HG03039 (cell line): Measurements from ENCODE around the gene WASHC2C.
"Not testable (repeated sequence)": the region's sequence is repeated elsewhere in the genome, so short reads cannot be mapped to it uniquely, and the experiment has no call there.

Experiments used
- ATAC-seq: cut with Tn5 transposase; IDR thresholded peaks from one replicate; pipeline ENCODE4 v1.9.1; 2021; ENCODE audit warnings: mild to moderate bottlenecking, moderate library complexity; ENCODE audit not compliant: unreplicated experiment

Gene WASHC2C, protein sequence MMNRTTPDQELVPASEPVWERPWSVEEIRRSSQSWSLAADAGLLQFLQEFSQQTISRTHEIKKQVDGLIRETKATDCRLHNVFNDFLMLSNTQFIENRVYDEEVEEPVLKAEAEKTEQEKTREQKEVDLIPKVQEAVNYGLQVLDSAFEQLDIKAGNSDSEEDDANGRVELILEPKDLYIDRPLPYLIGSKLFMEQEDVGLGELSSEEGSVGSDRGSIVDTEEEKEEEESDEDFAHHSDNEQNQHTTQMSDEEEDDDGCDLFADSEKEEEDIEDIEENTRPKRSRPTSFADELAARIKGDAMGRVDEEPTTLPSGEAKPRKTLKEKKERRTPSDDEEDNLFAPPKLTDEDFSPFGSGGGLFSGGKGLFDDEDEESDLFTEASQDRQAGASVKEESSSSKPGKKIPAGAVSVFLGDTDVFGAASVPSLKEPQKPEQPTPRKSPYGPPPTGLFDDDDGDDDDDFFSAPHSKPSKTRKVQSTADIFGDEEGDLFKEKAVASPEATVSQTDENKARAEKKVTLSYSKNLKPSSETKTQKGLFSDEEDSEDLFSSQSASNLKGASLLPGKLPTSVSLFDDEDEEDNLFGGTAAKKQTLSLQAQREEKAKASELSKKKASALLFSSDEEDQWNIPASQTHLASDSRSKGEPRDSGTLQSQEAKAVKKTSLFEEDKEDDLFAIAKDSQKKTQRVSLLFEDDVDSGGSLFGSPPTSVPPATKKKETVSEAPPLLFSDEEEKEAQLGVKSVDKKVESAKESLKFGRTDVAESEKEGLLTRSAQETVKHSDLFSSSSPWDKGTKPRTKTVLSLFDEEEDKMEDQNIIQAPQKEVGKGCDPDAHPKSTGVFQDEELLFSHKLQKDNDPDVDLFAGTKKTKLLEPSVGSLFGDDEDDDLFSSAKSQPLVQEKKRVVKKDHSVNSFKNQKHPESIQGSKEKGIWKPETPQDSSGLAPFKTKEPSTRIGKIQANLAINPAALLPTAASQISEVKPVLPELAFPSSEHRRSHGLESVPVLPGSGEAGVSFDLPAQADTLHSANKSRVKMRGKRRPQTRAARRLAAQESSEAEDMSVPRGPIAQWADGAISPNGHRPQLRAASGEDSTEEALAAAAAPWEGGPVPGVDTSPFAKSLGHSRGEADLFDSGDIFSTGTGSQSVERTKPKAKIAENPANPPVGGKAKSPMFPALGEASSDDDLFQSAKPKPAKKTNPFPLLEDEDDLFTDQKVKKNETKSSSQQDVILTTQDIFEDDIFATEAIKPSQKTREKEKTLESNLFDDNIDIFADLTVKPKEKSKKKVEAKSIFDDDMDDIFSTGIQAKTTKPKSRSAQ (N-terminal part only)

DNA sequence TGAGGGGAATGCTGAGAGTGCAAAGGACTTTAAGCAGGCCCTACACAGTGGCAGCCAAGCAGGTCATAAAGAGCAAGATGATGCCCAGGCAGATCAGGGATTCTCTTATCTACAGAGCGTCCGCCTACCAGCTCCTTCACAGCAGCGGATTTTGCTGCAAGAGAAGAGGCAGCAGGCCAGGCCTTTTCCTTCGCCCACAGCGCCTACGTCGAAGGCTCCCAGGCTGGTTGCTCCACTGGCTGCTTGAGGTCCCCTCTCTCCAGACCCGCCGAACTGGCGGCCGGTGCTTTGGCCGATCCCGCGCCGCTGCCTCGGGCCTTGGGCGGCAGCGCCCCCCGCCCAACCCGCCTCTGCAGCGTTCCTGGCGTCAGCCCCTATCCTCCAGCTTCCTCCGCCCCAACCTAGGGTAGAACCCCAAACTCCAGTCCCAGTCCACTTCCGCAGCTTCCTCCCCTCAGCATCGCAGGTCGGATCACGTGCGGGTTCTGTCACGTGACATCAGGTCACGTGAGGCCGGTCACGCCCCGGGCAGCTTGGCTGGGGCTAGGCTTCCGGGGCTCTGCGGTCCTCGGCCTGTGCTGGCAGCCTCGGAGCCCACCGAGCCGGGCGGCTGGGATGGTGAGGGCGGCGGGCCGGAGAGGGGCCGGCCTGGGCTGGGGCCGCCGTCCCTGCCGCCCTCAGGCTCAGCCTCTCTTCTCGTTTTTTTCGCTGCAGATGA is at the start of gene WASHC2C:
Gene WASHC2C, plus strand, starts transcription at position 564 of the 718 bp plus-strand sequence. Its CDS starts 52 bp downstream, at position 616.
- ATAC-seq: peak; percentile 88

DNA sequence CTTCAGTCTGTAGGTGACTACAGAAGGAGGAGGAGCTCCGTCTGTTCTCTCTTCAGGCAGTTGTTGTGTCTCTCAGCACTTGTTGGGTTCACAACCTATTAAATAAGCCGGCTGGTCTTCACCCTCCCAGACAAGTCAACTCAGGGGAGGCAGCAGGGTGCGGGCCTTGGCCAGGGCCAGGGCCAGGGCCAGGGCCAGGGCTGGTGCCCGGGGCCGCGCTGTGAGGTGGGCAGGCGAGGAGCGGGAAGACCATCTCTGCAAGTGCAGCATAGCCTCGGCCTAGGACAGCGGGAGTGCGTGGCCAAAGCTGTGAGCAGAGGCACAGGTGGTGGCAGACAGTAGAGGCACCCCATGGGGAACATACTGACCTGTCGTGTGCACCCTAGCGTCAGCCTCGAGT is 48.6 kb upstream of the WASHC2C start:
- ATAC-seq: not testable (repeated sequence)

DNA sequence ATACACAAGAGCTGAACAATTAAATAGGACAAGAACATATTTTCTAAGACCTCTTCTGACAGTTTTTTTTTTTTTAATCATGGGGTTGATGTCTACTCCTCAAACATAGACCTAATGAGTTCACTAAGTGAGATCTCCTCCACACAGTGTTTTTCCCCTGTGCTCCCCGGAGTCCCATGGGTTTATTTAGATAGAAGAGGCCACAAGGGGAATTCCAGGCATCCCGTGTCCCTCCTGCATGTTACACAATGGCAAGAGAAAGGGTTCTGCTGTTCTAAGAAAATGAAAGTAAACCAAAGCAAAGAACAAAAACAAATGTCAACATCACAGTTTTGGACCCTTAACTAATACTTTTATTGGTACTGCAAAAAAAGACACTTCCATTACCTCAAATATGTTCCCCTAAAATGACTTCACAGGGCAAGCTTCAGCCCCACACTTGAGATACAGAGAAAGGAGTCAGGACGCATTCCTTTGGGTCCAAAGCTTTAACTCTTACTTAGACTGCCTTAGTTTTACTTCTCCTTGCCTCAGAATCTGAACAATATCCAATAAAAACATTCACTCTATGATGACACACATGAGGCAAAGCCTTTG is 16.8 kb upstream of the WASHC2C start:
- ATAC-seq: peak; percentile 89

DNA sequence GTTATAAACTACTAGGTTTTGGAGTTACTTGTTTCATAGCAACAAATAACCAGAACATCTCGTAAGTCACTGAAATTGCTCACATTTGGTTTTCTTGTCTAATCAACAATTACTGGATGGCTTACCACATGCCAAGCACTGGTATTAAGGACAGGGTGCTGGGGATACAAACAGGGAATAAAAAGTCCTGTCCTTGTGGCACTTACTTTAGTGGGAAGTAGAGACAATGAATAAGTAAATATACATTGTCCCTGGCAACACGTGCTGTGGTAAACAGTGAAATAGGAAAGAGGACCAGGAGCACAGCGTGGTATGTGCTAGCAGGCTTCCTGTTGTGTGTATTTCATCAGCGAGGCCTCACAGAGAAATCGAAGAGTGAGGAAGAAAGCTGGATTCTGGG is 15.8 kb upstream of the WASHC2C start:
- ATAC-seq: not testable (repeated sequence)

DNA sequence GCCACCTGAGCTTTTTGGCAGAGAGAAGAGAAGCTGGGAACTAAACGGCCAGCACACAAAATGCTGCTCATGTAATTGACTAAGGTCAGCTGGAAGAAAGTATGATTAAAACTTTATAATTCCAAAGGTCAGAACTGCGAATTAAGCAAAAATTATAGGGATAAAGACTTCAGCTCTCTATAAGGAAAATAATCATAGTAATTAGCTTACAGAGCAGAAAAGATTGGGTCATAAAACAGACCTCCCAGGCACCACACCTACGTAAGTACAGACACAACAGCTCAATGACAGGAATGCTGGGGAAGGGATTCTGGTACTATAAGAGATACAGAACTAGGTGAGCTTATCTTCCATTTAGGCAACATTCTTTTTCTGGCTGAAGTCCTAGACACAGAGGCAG is 10.0 kb upstream of the WASHC2C start:
- ATAC-seq: not testable (repeated sequence)

DNA sequence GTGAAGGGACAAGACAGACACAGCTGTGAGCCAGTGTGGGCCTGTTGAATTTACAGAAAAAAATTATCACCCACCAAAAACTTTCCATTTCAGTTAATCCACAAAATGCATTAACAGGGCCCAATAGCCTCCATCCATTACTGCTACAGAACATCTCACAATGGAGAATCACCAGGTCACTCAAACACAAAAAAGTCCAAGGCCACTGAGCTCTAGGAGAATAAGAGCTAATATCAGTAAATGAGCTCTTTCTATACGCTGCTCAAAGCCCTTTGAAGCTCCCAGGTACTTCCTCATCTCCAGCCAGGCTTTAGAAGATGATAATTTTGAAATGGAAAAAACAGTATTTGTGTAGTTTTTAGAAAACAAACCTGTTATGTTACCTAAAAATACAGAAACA is 9.4 kb upstream of the WASHC2C start:
- ATAC-seq: not testable (repeated sequence)

DNA sequence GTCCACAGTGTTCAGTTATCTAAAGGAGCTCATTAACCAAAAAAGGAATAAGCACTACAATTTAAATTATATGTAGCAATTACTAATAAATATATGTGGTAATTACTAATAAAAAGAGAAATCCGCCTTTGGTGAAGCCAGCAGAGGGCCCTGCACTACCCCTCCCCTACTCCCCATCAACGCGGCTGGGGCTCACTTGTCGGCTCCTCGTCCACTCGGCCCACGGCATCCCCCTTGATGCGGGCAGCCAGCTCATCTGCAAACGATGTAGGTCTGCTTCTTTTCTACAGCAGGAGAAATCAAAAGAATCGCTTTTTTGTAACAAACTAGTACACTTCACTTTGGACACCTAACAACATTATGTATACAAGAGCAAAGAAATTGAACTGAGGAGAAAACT is 5.6 kb upstream of the WASHC2C start:
- not testable (repeated sequence) for ATAC-seq

DNA sequence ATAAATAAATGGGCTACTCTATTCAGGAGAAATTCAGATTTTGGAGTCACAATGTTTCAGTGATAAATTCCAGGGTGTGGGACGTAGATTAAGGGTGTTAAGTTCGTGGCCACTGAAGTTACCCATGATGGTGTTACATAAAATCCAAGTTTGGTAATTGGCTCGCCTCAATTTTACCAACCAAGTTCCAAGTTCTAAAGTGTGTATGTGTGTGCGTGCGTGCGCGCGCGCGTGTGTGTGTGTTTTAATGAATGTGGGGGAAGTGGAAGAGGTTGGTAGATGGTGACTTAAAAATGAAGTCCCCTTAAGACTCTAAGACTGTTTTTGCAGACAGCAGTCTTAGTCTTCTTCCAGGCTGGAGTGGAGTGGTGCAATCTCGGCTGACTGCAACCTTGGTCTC is 3.2 kb upstream of the WASHC2C start:
- not testable (repeated sequence) for ATAC-seq

DNA sequence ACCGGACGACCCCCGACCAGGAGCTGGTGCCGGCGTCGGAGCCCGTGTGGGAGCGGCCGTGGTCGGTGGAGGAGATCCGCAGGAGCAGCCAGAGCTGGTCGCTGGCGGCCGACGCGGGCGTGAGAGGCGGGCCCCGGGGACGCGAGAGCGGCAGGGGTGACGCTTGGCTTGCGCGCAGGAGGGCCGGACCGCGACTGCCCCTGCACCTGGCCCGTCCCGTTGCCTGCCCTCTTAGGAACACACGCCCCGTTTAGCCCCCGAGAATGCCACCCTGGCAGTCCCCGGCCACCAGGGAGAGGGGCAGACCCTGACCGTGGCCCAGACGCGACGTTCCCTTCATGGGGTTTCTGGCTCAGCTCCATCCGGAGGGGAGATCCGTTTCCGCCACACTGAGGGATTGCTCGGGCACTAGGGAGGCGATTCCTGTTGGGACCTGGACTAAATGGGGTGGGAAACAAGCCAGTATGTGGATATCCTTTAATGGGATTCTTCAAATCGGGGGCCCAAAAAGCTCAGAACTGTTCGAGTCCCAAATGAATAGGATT is 427 bp downstream of the WASHC2C start:
- peak; percentile 48 for ATAC-seq

DNA sequence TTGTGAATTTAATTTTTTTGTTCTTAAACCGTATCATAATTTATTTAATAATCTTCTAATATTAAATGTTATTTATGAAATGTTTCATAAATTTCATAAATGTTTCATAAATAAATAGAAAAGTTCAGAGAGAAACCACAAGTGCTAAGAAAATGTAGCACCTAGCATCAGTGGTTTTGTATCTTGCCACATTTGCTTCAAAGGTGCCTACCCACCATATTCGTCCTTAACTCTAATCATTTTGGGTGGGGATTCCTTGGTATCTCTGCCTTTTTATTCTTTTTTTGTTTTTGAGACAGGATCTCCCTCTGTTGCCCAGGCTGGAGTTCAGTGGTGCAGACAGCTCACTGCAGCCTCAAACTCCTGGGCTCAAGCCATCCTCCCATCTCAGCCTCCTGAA is 7.4 kb downstream of the WASHC2C start:
- ATAC-seq: not testable (repeated sequence)

DNA sequence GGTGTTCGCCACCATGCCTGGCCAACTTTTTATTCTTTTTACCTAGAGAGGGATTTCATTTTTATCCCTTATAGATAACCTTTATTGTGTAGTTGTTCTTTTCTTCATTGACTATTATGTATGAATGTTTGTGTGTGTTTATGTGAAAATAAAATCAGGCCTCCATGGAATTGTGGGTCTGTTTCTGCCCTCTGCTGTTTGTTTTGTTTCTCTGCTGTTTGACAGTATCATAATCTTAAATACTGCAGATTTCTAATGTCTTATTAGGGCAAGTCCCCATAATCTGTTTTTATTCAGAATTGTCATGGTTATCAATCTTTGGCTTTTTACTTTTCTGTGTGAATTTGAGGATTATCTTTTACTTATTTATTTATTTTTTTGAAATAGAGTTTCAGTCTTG is 7.8 kb downstream of the WASHC2C start:
- ATAC-seq: not testable (repeated sequence)

DNA sequence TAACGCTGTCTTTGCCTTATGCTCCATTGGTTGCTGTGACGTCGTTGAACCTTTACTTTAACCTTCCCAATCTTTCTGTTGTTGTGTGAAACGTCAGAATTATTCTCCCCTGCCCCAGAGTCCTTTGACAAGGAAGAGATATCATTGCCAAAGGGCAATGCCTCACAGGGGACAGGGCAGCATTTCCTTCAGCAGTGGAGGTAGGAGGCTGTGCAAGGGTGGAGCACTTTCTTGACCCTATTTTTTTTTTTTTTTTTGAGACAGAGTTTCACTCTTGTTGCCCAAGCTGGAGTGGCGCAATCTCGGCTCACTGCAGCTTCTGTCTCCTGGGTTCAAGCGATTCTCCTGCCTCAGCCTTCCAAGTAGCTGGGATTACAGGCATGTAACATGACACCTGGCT is 14.5 kb downstream of the WASHC2C start:
- not testable (repeated sequence) for ATAC-seq

DNA sequence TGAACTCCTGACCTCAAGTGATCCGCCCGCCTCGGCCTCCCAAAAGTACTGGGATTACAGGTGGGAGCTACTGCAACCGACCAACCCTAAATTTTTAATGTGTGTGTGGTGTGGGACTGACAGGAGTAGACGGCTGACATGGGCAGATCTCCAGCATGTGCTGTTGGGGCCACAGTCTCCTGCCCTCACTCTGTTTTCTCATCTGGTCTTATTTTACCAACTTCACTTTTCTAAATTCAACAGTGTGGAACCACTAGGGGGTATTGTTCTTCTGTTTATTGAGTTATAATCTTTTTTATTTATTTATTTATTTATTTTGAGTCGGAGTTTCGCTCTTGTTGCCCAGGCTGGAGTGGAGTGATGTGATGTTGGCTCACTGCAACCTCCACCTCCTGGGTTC is 14.9 kb downstream of the WASHC2C start:
- ATAC-seq: not testable (repeated sequence)

DNA sequence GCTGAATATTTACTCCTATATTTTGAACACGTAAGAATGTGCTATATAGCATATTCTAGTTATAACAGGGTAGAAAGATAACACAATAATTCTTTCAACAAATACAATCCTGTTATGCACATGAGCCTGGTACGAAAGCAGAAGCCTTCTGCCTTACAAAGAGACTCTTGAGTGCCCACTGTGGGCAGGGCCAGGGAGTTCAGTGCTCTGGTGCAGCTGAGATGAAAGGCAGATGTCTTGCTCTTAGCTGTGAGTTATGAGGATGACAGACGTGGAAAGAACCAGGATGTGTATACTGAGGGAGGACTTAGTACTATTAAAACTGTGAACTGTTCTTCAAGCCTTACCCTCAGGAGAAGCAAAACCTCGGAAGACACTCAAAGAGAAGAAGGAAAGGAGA is 24.1 kb downstream of the WASHC2C start:
- ATAC-seq: not testable (repeated sequence)

DNA sequence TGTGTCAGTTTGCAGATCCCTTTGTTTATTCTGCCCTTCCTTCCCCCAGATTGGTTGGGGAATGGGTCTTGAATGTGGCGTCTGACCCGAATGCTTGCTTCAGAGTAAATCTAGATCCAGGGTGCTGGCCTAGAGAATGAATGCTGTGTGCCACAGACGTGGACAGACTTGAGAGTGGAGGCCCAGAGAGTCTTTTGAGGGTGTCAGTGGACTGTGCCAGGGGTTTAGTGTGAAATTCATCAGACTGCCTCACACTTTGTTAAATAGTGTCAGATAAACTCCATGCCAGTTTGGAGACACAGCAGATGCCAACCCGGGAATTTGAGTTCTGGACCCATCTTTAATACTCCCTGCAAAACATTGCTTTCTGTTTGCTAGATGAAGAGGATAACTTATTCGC is 25.1 kb downstream of the WASHC2C start:
- not testable (repeated sequence) for ATAC-seq

DNA sequence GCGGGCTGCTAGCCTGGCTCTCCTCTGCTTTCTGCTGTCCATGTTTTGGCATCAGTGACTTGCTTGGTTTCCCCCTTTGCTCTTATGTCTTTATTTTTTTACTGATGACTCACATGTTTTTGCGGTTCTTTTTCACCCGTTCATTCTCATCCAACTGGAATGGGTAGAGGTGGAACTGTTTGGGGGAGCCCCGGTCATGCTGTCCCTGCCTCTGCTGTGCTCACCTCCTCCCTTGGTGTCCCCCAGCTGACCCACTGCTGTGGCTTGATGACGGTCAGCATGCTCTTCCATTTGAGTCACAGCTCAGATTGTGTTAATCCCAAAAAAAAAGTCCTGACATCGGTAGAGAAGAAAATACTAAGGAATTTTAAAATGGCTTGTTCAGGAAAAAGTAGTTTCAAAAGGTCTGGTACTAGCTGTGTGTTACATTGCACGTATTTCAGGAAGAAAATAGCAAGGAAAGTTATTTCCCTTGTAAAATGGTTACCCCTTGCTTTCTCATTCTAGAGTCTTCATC is 27.0 kb downstream of the WASHC2C start:
- not testable (repeated sequence) for ATAC-seq

DNA sequence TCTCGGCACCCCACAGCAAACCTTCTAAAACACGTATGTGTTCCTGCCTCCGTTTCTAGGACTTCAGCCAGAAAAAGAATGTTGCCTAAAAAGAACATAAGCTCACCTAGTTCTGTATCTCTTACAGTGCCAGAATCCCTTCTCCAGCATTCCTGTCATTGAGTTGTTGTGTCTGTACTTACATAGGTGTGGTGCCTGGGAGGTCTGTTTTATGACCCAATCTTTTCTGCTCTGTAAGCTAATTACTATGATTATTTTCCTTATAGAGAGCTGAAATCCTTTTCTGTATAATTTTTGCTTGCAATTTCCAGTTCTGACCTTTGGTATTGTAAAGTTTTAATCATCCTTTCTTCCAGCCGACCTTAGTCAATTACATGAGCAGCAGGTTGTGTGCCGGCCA is 28.0 kb downstream of the WASHC2C start:
- ATAC-seq: not testable (repeated sequence)

DNA sequence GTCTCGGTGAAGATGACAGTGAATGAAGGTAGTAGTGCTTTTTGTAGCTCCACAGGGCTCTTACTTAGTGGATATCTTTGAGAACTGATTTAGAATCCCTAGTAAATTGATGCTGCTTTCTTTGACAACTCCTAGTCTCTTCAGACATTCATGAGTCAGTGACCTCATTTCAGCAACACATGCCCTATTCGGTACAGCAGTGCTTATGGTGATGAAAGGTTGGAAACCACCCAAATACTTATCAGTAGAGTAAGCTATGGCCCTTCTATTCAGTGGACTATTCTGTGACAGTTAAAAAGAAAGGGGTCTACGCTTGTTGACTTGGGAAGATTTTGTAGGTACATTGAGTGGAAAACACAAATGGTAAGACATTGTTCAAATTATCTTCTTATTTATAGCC is 29.0 kb downstream of the WASHC2C start:
- ATAC-seq: not testable (repeated sequence)
